Colonic mucosa (tissue), 4 donors: ENCODE measurements around the gene ARPC5. TPM values are rescaled to one million over a fixed set of nuclear protein-coding genes. Genes with fewer than 3 reads are reported as not detected.

Source experiments
- DNase-seq: peaks from one replicate; pipeline ENCODE4 v3.0.0-alpha.2; 2020
- H3K27ac ChIP-seq: fragments of 200-600 bp; one replicate; pipeline ENCODE4 v1.8.0; 2021
- H3K27me3 ChIP-seq: fragments of 200-600 bp; one replicate; pipeline ENCODE4 v1.8.0; 2021
- H3K36me3 ChIP-seq: fragments of 200-600 bp; one replicate; pipeline ENCODE4 v1.8.0; 2021
- H3K4me1 ChIP-seq: fragments of 200-600 bp; one replicate; pipeline ENCODE4 v1.8.0; 2021; ENCODE audit warnings: mild to moderate bottlenecking
- H3K4me3 ChIP-seq: fragments of 200-600 bp; one replicate; pipeline ENCODE4 v1.8.0; 2021
- H3K9ac ChIP-seq, 2 donors: one replicate each; pipeline ENCODE4 v1.7.0; 2013; ENCODE audit warnings: control low read depth in 2 of 2, low read depth in 2 of 2, low read length in 2 of 2
- H3K9me3 ChIP-seq: fragments of 200-600 bp; one replicate; pipeline ENCODE4 v1.8.0; 2021
- CTCF ChIP-seq: fragments of 200-600 bp; IDR thresholded peaks from one replicate; pipeline ENCODE4 v1.8.0; 2022; ENCODE audit warnings: antibody characterized with exemption, mild to moderate bottlenecking
- intact Hi-C: fragments of 100-400 bp; cut with DNase I; formaldehyde crosslinking; loops from one replicate; pipeline ENCODE4 v1.14.1; 2022
- total RNA-seq, 2 donors: library from RNA; stranded (reverse); fragmentation: NEBNext Ultra II Directional in 1 of 2; extraction: Animal tissue kit (Norgen Biotek cat#: 25700) in 1 of 2; gene quantifications; one replicate each; pipeline ENCODE4 v1.2.1, GENCODE V29; 2021
- donor health status: healthy.
- donor health status: DM: no; HTN: no; CAD: no.
- donor health status: DM: no; HTN: no; CAD: no.

The ARPC5 gene
- total RNA-seq, 2 donors from 2014 or later = 147 to 189 TPM

DNA sequence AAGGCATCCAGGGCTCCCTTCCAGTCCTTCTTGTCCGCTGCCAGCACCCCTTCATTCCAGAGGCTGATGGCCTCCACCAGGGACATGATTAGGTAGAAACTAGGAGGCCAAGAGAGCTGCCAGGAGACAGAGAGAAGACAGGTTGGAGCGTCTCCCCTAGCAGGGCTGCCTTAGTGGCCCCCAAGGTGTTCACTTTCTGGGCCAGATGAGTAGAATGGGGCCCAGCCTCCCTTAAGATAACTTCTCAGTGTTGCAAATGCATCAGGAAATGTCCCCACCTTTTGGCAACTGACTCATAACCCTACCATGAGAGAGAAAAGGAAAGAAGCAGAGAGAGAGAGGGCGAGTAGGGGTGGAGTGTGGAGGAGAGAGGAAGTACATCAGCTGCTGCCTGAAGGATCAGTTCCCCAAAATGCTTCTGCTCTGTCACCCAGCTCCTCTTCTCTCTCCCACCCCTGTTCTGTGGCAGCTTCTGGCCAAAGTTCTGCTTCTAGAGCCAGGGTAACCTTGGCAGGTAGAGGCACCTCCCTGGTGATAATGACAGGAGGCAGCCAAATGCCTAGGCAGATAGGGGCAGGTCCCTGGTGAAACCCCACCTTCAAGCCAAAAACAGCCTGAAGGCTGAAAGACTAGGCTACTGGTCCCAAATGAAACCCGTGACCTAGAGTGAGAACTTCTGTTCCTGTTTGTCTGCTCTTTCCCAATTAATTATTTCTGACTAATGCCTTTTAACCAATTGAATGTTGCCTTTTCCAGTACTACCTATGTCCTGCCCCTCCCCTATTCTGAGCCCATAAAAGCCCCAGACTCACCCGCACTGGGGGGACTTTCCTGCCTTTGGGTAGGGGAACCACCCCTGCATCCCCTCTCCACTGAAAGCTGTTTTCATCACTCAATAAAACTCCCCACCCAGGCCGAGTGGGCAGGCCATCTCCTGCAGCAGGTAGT is 45.1 kb downstream of the ARPC5 start, which contains the start of gene NCF2:
TSS of gene NCF2 (minus strand) at position 216 of the 948 bp plus-strand sequence. CDS start at position 86, 130 bp downstream.
- H3K9ac ChIP-seq = no peak within 1 kb of the TSS
- H3K4me3 ChIP-seq = no peak within 1 kb of the TSS
- H3K4me1 ChIP-seq = no peaks in the 10 kb centered on the region
- DNase-seq = no peak
- no peaks in the 10 kb centered on the region for H3K27me3 ChIP-seq
- no peaks in the 10 kb centered on the region for H3K9me3 ChIP-seq
- TF ChIP-seq CTCF = no peak
- peak within 1 kb of the TSS; percentile 47 for H3K27ac ChIP-seq
- intact Hi-C loops = no loop called here
- no peaks in the 10 kb centered on the region for H3K36me3 ChIP-seq

GRCh38 chr1:183589874-183590243 is 45.7 kb downstream of the ARPC5 start:
- no peaks in the 10 kb centered on the region for H3K9me3 ChIP-seq
- TF ChIP-seq CTCF = no peak
- no peak for DNase-seq
- H3K4me1 ChIP-seq = no peaks in the 10 kb centered on the region
- H3K36me3 ChIP-seq = no peaks in the 10 kb centered on the region
- H3K4me3 ChIP-seq = no peak overlapping the region
- no peak overlapping the region for H3K9ac ChIP-seq
- no peaks in the 10 kb centered on the region for H3K27me3 ChIP-seq
- intact Hi-C loops = no loop called here
- peak overlapping the region; percentile 47 for H3K27ac ChIP-seq

- no peak for DNase-seq
- no peak overlapping the region for H3K9ac ChIP-seq
- H3K9me3 ChIP-seq = no peaks in the 10 kb centered on the region
- H3K36me3 ChIP-seq = no peaks in the 10 kb centered on the region
- H3K4me3 ChIP-seq = no peak overlapping the region
- no peaks in the 10 kb centered on the region for H3K4me1 ChIP-seq
- peak overlapping the region; percentile 47 for H3K27ac ChIP-seq
- intact Hi-C loops = no loop called here
- H3K27me3 ChIP-seq = no peaks in the 10 kb centered on the region
- TF ChIP-seq CTCF = no peak
These were observed 46.2 kb downstream of the ARPC5 start for GRCh38 chr1:183589384-183589783.

GRCh38 chr1:183588827-183589226 is 46.8 kb downstream of the ARPC5 start:
- H3K9me3 ChIP-seq = no peaks in the 10 kb centered on the region
- no peaks in the 10 kb centered on the region for H3K4me1 ChIP-seq
- H3K4me3 ChIP-seq = no peak overlapping the region
- H3K36me3 ChIP-seq = no peaks in the 10 kb centered on the region
- H3K27me3 ChIP-seq = no peaks in the 10 kb centered on the region
- peak; percentile 49 for DNase-seq
- H3K27ac ChIP-seq = peak overlapping the region; percentile 47
- intact Hi-C loops = no loop called here
- no peak for TF ChIP-seq CTCF
- H3K9ac ChIP-seq = peak overlapping the region in 1 of 2 donors; percentile 51

- no peak for DNase-seq
- Histone ChIP-seq H3K4me1 (no peaks in the 10 kb centered on the region), H3K9me3 (no peaks in the 10 kb centered on the region), H3K27ac (no peak overlapping the region), H3K9ac (no peak overlapping the region), H3K27me3 (no peaks in the 10 kb centered on the region), H3K36me3 (no peaks in the 10 kb centered on the region), H3K4me3 (no peak overlapping the region)
- no peak for TF ChIP-seq CTCF
- intact Hi-C loops = no loop called here
These were observed 48.7 kb downstream of the ARPC5 start for GRCh38 chr1:183586926-183587325.
